GM21717 (cell line): ENCODE measurements around the gene KLK3.
"Not testable (repeated sequence)": the region's sequence is repeated elsewhere in the genome, so short reads cannot be mapped to it uniquely, and the experiment has no call there.

ENCODE experiments used
- ATAC-seq: cut with Tn5 transposase; IDR thresholded peaks from one replicate; pipeline ENCODE4 v1.9.1; 2021; ENCODE audit warnings: mild to moderate bottlenecking, moderate library complexity; ENCODE audit not compliant: unreplicated experiment

KLK3 gene

DNA sequence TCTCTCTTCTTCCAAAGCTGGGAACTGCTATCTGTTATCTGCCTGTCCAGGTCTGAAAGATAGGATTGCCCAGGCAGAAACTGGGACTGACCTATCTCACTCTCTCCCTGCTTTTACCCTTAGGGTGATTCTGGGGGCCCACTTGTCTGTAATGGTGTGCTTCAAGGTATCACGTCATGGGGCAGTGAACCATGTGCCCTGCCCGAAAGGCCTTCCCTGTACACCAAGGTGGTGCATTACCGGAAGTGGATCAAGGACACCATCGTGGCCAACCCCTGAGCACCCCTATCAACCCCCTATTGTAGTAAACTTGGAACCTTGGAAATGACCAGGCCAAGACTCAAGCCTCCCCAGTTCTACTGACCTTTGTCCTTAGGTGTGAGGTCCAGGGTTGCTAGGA is 5.1 kb downstream of the KLK3 start:
- ATAC-seq = no peak

DNA sequence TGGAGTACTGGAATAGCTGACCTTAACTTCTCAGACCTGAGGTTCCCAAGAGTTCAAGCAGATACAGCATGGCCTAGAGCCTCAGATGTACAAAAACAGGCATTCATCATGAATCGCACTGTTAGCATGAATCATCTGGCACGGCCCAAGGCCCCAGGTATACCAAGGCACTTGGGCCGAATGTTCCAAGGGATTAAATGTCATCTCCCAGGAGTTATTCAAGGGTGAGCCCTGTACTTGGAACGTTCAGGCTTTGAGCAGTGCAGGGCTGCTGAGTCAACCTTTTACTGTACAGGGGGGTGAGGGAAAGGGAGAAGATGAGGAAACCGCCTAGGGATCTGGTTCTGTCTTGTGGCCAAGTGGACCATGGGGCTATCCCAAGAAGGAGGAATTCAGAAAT is 6.3 kb downstream of the KLK3 start:
- no peak for ATAC-seq

GRCh38 chr19:50861496-50862286 is 7.0 kb downstream of the KLK3 start:
- no peak for ATAC-seq

- ATAC-seq = no peak
Measured at GRCh38 chr19:50869479-50869878, 14.8 kb downstream of the KLK3 start.

DNA sequence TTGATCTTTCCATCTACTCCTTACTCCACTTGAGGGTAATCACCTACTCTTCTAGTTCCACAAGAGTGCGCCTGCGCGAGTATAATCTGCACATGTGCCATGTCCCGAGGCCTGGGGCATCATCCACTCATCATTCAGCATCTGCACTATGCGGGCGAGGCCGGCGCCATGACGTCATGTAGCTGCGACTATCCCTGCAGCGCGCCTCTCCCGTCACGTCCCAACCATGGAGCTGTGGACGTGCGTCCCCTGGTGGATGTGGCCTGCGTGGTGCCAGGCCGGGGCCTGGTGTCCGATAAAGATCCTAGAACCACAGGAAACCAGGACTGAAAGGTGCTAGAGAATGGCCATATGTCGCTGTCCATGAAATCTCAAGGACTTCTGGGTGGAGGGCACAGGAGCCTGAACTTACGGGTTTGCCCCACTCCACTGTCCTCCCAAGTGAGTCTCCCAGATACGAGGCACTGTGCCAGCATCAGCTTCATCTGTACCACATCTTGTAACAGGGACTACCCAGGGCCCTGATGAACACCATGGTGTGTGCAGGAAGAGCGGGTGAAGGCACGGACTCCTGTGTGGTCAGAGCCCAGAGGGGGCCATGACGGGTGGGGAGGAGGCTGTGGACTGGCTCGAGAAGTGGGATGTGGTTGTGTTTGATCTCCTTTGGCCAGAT is 15.8 kb downstream of the KLK3 start:
- ATAC-seq = no peak

GRCh38 chr19:50873056-50873455 is 18.3 kb downstream of the KLK3 start, which contains the start of gene KLK2:
Gene KLK2, plus strand, starts transcription at chr19:50873439. Its CDS starts 35 bp downstream, at chr19:50873474.
- ATAC-seq = no peak

GRCh38 chr19:50874211-50874610 is 19.5 kb downstream of the KLK3 start:
- ATAC-seq = no peak

DNA sequence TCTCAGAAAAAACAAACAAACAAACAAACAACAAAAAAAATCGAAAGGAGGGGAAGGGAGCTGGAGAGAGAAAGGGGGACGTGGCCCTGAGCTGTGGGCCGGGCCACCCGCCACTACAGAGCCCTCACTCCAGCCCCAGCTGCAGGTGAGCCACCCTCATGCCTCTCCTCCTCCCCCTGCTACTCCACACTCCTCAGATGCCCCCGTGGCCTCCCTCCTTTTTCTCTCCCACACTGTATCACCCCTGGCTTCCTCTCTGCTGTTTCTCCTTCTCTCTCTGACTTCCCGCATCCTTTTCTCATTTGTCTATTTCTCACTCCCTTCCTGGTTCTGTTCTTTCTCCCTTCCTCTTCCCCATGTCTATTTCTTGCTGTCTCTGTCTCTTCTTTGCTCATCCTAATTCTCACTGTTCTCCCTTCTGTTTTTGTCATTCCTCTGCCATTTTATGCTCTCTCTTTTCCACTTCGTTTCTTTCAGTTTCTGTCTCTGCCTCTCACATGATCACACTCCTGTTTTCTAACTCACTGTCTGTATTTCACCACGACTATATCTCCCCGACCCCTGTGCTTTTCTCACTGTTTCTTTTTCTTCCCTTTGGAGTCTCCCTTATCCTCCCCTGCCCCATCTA is 21.2 kb downstream of the KLK3 start:
- ATAC-seq = no peak

- ATAC-seq = no peak
Measured at GRCh38 chr19:50876456-50876855, 21.7 kb downstream of the KLK3 start.

- ATAC-seq = no peak
Measured at GRCh38 chr19:50877338-50877737, 22.6 kb downstream of the KLK3 start.

DNA sequence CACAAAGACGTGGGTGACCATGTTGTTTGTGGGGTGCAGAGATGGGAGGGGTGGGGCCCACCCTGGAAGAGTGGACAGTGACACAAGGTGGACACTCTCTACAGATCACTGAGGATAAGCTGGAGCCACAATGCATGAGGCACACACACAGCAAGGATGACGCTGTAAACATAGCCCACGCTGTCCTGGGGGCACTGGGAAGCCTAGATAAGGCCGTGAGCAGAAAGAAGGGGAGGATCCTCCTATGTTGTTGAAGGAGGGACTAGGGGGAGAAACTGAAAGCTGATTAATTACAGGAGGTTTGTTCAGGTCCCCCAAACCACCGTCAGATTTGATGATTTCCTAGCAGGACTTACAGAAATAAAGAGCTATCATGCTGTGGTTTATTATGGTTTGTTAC is 24.1 kb downstream of the KLK3 start:
- ATAC-seq = no peak

DNA sequence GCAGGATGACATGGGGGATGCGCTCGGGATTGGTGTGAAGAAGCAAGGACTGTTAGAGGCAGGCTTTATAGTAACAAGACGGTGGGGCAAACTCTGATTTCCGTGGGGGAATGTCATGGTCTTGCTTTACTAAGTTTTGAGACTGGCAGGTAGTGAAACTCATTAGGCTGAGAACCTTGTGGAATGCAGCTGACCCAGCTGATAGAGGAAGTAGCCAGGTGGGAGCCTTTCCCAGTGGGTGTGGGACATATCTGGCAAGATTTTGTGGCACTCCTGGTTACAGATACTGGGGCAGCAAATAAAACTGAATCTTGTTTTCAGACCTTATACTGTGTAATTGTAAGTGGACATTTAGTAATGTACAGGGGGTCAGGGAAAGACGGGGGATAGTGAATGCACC is 25.5 kb downstream of the KLK3 start:
- ATAC-seq = no peak

DNA sequence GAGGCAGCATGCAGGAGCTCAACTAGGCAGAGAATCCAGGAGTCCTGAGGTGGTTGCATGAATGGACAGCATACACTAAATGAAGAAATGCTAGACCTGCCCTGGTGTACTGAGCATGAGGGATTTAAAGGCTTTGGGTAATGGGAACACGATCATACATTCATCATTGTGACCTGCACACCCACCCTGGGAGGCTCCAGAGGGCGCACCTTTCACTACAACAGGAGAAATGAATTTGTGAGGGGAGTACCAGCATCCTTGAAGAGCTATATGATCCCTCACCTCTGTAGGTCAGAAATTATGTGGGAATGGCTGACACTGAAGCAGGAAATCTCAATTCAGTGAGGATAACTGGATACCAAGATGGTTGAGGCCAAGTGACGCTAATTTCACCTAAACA is 27.5 kb downstream of the KLK3 start:
- ATAC-seq = no peak

GRCh38 chr19:50889638-50890037 is 34.9 kb downstream of the KLK3 start:
- ATAC-seq = no peak

DNA sequence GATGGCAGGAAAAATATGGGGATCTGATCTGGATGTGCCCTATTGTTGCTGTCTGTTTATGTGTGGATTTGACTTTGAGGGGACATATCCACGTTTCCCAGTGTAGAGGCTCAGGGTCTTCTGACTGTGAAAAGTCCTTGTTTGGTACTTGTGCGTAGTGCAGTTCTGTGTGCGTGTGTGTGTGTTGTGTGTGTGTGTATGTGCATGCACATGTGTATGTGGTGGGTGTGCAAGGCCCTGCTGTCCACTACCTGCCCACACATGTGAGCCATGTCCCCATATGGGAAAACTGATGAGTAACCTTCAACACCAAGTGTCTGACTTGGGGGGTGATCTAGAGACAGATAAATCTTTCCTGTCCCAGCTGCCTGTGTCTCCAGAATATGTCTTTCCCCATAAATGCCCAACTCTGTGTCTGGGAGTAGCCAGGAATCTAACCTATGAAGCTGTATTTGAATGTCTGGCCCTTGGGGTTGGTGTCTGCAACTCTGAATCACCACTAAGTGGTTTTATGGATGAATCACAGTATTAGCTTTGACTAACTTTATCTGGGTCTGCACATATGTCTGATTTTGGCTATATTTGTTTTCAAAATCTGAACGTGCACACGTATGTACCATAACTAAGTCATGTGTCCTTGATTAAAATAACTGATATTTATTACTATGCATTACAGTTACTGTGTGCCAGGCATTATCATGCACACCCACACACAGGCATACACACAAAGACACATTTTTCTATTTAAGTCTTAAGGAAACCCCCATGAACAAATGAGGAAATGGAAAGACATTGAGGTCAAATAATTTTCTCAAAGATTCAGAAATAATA is 35.9 kb downstream of the KLK3 start:
- ATAC-seq = no peak

DNA sequence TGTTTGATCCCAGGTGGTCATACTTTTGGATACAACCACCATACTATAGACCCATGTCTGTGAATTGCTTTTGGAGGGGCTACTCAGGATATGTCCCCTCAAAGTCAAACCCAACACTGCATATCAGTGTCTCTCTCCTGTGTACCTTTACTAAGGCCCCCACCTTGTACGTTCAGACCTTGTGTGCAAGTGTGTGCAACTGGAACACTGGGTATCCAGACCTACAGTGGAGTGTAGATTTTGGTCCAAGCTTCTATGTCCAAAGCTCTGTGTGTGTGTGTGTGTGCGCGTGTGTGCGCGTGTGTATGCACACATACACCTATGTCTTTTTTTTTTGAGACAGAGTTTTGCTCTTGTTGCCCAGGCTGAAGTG is 36.5 kb downstream of the KLK3 start:
- ATAC-seq = no peak

- no peak for ATAC-seq
Measured at GRCh38 chr19:50893047-50893736, 38.5 kb downstream of the KLK3 start.

DNA sequence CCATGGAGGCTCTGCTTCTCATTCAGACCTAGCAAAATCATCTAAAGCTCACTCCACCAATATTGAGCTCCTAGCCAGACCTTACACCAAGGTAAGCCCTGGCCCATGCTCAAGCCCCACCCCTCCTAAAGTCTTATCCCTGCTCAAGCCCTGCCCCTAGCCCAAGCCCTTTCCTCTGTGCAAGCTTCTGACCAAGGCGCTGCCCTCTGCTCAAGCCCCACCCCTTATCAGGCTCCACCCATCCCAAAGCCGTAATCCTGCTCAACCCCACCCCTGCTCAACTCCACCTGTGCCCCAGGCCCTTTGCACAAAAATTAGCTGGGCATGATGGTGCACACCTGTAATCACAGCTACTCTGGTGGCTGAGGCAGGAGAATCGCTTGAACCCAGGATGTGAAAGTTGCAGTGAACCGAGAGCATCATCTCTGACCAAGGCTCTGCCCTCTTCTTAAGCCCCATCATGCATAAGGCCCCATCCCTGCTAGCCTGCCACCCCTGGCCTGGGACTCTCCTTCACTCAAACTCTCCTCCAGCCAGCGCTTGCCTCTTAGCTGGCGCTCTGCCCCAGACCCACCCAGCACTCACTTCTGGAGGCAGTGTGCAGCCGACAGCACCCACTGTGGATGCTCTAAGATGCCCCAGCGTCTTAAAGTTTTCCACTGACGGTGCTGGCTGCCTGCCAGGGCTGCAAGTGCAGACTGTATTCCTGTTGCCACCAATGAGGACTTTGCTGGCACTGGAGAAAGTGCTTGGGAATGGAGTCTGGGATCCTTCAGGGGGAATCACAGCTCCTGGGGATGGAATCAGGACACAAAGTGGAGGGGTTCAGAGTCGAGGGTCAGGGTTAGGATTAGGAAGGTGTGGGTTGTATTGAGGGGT is 40.0 kb downstream of the KLK3 start:
- no peak for ATAC-seq

GRCh38 chr19:50896089-50896590 is 41.4 kb downstream of the KLK3 start:
- not testable (repeated sequence) for ATAC-seq
